ENCODE measurements around the gene HOXA9. TPM values are rescaled to one million over a fixed set of nuclear protein-coding genes. Genes with fewer than 3 reads are reported as not detected.
A peak's percentile ranks its signal among the peaks of the same experiment; 100 is the strongest.

HOXA9 gene
- total RNA-seq, 1 experiment from 2014 or later, result 91.0 TPM

DNA sequence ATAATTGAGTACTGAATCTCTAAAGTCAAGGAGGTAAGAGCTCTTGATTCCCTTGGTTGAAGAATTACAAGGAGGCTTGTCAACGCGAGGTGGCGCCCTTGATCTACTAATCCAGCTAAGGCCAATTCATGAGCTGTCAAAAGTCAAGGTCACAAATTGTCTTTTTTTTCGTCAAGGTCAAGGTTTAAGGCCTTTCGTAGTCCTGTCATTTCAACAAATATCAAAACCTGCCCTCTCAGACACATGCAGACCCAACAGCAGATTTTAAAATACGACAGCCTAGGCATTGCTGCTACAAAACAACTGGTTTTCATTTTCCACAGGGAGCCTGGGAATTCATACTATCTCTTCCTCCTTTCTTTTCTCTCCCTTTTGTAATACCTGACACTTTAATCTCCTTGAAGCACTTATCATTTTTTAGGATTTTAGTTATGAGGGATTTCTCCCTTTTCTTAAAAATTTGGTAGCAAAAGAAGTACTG is 31.0 kb upstream of the HOXA9 start:
- Histone ChIP-seq H3K27ac (ENCODE audit: low read depth, low read length) (no peak overlapping the region), H3K9me3 (ENCODE audit: control insufficient read depth in 1 of 2, insufficient read depth in 1 of 2, low read depth in 1 of 2, low read length in 2 of 2) (no peaks in the 10 kb centered on the region), H4K20me1 (ENCODE audit: insufficient read depth) (no peaks in the 10 kb centered on the region), H3K4me3 (replicated peaks in 1 of 2; ENCODE audit: low read depth in 1 of 2, low read length in 2 of 2) (no peak overlapping the region), H3K36me3 (ENCODE audit: control insufficient read depth in 1 of 2, insufficient read depth in 2 of 2, low read length in 2 of 2) (no peaks in the 10 kb centered on the region), H3K9ac (ENCODE audit: low read length) (no peak overlapping the region), H3K4me2 (ENCODE audit: low read length) (no peak overlapping the region), H3K79me2 (ENCODE audit: insufficient read depth, low read length) (no peaks in the 10 kb centered on the region), H3K9me2 (ENCODE audit: insufficient read depth) (no peaks in the 10 kb centered on the region), H3K27me3 (ENCODE audit: insufficient read depth, low read length) (no peaks in the 10 kb centered on the region), H3K4me1 (ENCODE audit: control insufficient read depth in 1 of 2, insufficient read depth in 2 of 2, low read length in 2 of 2) (peaks cover 0 to 21% of the 10 kb centered on the region in 2 experiments; a peak in 3 of 4 replicates), H2AFZ (ENCODE audit: low read depth, low read length, poor library complexity, severe bottlenecking) (no peak overlapping the region)
- BruUV-seq (replicated peaks), result no TSS peak
- ATAC-seq (no peak), DNase-seq (ENCODE audit: low read depth, low spot score) (no peak)
- ChIA-PET CTCF (interaction anchor here (0.6 to 2.4 kb wide), 37 partner anchors 10 to 900 kb away, joined by 3 to 49 read pairs (median 4); partner anchors contain the start of genes HIBADH and HOXA11), RAD21 (ENCODE audit: low non-redundant PET in 1 of 2, low total read pairs in 2 of 2, uncharacterized antibody in 2 of 2, unreplicated experiment in 2 of 2) (interaction anchor here (0.5 to 1.6 kb wide), 11 partner anchors 12 to 984 kb away, joined by 3 to 7 read pairs (median 3); partner anchors contain the start of gene HOXA11 (in 1 of the 2)), POLR2A (interaction anchor here (1.0 to 1.4 kb wide), 3 partner anchors 14 to 578 kb away, joined by 3 to 5 read pairs (median 3); no protein-coding TSS in a partner anchor)
- TF ChIP-seq EZH2 (IDR thresholded peaks at IDR 0.05) (no peak), RAD21 (IDR thresholded peaks at IDR 0.05; ENCODE audit: low read depth) (peak; percentile 92)
- TF ChIP-seq, protein P1, sequence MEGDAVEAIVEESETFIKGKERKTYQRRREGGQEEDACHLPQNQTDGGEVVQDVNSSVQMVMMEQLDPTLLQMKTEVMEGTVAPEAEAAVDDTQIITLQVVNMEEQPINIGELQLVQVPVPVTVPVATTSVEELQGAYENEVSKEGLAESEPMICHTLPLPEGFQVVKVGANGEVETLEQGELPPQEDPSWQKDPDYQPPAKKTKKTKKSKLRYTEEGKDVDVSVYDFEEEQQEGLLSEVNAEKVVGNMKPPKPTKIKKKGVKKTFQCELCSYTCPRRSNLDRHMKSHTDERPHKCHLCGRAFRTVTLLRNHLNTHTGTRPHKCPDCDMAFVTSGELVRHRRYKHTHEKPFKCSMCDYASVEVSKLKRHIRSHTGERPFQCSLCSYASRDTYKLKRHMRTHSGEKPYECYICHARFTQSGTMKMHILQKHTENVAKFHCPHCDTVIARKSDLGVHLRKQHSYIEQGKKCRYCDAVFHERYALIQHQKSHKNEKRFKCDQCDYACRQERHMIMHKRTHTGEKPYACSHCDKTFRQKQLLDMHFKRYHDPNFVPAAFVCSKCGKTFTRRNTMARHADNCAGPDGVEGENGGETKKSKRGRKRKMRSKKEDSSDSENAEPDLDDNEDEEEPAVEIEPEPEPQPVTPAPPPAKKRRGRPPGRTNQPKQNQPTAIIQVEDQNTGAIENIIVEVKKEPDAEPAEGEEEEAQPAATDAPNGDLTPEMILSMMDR (IDR thresholded peaks at IDR 0.05 in 2 of 3, conservative IDR thresholded peaks at IDR 0.05 in 1 of 3; ENCODE audit: borderline replicate concordance in 1 of 3, insufficient read depth in 1 of 3, low read depth in 2 of 3, low read length in 2 of 3), result peak; percentile 62 to 87 (median 79)
- intact Hi-C loops (cut with micrococcal nuclease), result loop anchor here (1.0 to 10.0 kb wide), 9 partner anchors 380 to 1428 kb away; partner anchors contain the start of gene TAX1BP1

DNA sequence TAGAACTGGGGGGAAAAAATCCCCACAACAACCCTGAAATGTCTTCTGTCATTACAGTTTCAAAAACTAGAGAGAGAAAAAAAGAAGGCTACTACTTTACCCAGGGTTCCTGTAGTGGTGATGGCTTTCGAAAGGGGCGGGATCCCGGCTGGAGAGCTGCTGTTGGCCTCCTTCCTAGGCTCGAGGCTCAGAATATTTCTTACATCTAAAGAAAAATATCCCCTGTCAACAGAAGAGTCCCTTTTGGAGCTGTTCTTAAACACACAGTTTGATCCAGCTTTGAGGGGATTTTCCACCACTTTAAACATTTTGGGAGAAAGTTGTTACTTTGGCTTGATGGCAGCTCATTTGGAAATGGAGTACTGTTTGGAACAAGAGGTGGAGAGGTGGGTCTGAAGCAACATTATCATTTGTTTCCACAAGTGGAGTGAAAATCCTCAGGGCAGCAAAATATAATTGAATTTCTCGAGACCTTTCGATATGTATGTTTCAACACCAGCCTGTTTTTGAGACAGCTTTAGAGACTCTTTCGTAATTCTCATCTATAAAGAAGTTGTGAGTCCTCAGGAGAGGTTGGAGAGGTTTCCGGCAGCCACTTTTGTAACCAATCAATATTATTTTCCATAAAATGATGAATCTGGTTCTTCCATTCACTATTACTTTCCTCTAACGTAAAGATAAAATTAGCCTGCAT is 29.5 kb upstream of the HOXA9 start:
- POLR2A ChIA-PET, result no interaction called here
- H3K4me3 ChIP-seq (replicated peaks in 1 of 2; ENCODE audit: low read depth in 1 of 2, low read length in 2 of 2), result no peak overlapping the region
- TF ChIP-seq POLR2AphosphoS5 (IDR thresholded peaks at IDR 0.05; ENCODE audit: low read depth, low read length) (no peak), CBX3 (IDR thresholded peaks at IDR 0.05; ENCODE audit: low read depth) (no peak), JUND (IDR thresholded peaks at IDR 0.05) (no peak), TCF7L2 (IDR thresholded peaks at IDR 0.05; ENCODE audit: borderline replicate concordance, extremely low read depth, insufficient read depth, insufficient read length) (no peak), CEBPB (IDR thresholded peaks at IDR 0.05; ENCODE audit: low read depth) (no peak)
- TF ChIP-seq, protein P1 (IDR thresholded peaks at IDR 0.05 in 2 of 3, conservative IDR thresholded peaks at IDR 0.05 in 1 of 3; ENCODE audit: borderline replicate concordance in 1 of 3, insufficient read depth in 1 of 3, low read depth in 2 of 3, low read length in 2 of 3), result no peak
- TF ChIP-seq, protein P2, sequence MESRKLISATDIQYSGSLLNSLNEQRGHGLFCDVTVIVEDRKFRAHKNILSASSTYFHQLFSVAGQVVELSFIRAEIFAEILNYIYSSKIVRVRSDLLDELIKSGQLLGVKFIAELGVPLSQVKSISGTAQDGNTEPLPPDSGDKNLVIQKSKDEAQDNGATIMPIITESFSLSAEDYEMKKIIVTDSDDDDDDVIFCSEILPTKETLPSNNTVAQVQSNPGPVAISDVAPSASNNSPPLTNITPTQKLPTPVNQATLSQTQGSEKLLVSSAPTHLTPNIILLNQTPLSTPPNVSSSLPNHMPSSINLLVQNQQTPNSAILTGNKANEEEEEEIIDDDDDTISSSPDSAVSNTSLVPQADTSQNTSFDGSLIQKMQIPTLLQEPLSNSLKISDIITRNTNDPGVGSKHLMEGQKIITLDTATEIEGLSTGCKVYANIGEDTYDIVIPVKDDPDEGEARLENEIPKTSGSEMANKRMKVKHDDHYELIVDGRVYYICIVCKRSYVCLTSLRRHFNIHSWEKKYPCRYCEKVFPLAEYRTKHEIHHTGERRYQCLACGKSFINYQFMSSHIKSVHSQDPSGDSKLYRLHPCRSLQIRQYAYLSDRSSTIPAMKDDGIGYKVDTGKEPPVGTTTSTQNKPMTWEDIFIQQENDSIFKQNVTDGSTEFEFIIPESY (IDR thresholded peaks at IDR 0.05; ENCODE audit: extremely low read depth, insufficient replicate concordance, low read length), result no peak

More for the DNA sequence above, 29.5 kb upstream of the HOXA9 start:
- H3K9me2 ChIP-seq (ENCODE audit: insufficient read depth), result no peaks in the 10 kb centered on the region
- H3K4me2 ChIP-seq (ENCODE audit: low read length), result no peak overlapping the region
- no peaks in the 10 kb centered on the region for H3K9me3 ChIP-seq (ENCODE audit: control insufficient read depth in 1 of 2, insufficient read depth in 1 of 2, low read depth in 1 of 2, low read length in 2 of 2)
- no TSS peak for BruUV-seq (replicated peaks)
- intact Hi-C loops (cut with micrococcal nuclease), result loop anchor here (5.0 to 10.0 kb wide), 3 partner anchors 550 to 1430 kb away; partner anchors contain the start of gene TAX1BP1
- H3K27ac ChIP-seq (ENCODE audit: low read depth, low read length), result no peak overlapping the region
- no peak overlapping the region for H2AFZ ChIP-seq (ENCODE audit: low read depth, low read length, poor library complexity, severe bottlenecking)
- no peaks in the 10 kb centered on the region for H3K36me3 ChIP-seq (ENCODE audit: control insufficient read depth in 1 of 2, insufficient read depth in 2 of 2, low read length in 2 of 2)
- DNase-seq (ENCODE audit: low read depth, low spot score) (no peak), ATAC-seq (no peak)
- no peaks in the 10 kb centered on the region for H3K79me2 ChIP-seq (ENCODE audit: insufficient read depth, low read length)
- ChIA-PET RAD21 (ENCODE audit: low non-redundant PET in 1 of 2, low total read pairs in 2 of 2, uncharacterized antibody in 2 of 2, unreplicated experiment in 2 of 2) (no interaction called here), CTCF (interaction anchor here (0.9 to 2.4 kb wide), 3 partner anchors 15 to 825 kb away, joined by 3 to 49 read pairs (median 3); no protein-coding TSS in a partner anchor)
- H3K4me1 ChIP-seq (ENCODE audit: control insufficient read depth in 1 of 2, insufficient read depth in 2 of 2, low read length in 2 of 2), result peaks cover 0 to 10% of the 10 kb centered on the region in 2 experiments; a peak in 1 of 4 replicates
- H3K27me3 ChIP-seq (ENCODE audit: insufficient read depth, low read length), result no peaks in the 10 kb centered on the region
- no peak overlapping the region for H3K9ac ChIP-seq (ENCODE audit: low read length)
- no peaks in the 10 kb centered on the region for H4K20me1 ChIP-seq (ENCODE audit: insufficient read depth)
